ENCODE results near the gene PDXK.

The PDXK gene

DNA sequence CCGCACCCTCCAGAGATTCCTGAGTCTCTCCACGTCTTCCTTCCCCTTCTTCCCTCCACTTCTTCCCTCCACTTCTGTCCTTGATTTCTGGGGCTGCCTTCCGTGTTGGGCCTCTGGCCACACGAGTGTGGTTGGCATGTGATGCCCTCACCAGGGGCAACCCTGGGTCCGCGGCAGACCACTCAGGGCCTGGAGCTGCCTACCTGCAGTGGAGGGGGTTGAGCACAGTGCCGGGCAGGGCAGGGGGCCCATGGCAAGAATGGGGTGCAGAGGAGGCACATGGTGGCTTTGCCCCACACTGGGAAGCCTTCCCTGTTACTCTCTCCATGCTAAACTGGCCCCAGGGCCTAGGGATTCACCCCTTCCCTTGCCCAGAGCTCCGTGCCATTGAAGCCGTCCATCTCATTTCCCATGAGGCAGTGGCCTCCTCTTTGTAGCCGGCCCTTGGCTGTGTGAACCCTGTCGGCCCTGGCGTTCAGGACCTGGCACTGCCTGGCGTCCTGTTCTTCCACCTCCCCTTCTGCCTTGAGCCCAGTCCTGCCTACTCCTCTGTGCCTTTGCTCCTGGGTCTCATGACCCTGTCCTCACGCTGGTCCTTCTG lies 83.9 kb downstream of the PDXK start:
- H2AFZ ChIP-seq (ENCODE audit: low read length) = no peak overlapping the region
- no peaks in the 10 kb centered on the region for H3K9me2 ChIP-seq (ENCODE audit: low read depth, low read length)
- no peak overlapping the region for H3K4me2 ChIP-seq (ENCODE audit: low read length)
- no peak overlapping the region for H3K27ac ChIP-seq (ENCODE audit: low read depth, low read length, poor library complexity, severe bottlenecking)
- 0 out of 2 replicates have a peak, but pooled peaks cover 3% of the 10 kb centered on the region for H3F3A ChIP-seq (ENCODE audit: insufficient read depth, low read length)
- H3K36me3 ChIP-seq (ENCODE audit: insufficient read depth, low read length) = peaks cover 80% of the 10 kb centered on the region
- H3K4me3 ChIP-seq (ENCODE audit: low read depth, low read length, poor library complexity, severe bottlenecking) = no peak overlapping the region
- no peaks in the 10 kb centered on the region for H4K20me1 ChIP-seq (ENCODE audit: insufficient read depth, low read length)
- H3K4me1 ChIP-seq (ENCODE audit: insufficient read depth, low read length, severe bottlenecking) = peaks cover 42% of the 10 kb centered on the region
- TF ChIP-seq EZH2 (IDR thresholded peaks at IDR 0.05; ENCODE audit: borderline replicate concordance, low read length) = no peak
- TF ChIP-seq, protein P1, sequence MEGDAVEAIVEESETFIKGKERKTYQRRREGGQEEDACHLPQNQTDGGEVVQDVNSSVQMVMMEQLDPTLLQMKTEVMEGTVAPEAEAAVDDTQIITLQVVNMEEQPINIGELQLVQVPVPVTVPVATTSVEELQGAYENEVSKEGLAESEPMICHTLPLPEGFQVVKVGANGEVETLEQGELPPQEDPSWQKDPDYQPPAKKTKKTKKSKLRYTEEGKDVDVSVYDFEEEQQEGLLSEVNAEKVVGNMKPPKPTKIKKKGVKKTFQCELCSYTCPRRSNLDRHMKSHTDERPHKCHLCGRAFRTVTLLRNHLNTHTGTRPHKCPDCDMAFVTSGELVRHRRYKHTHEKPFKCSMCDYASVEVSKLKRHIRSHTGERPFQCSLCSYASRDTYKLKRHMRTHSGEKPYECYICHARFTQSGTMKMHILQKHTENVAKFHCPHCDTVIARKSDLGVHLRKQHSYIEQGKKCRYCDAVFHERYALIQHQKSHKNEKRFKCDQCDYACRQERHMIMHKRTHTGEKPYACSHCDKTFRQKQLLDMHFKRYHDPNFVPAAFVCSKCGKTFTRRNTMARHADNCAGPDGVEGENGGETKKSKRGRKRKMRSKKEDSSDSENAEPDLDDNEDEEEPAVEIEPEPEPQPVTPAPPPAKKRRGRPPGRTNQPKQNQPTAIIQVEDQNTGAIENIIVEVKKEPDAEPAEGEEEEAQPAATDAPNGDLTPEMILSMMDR (IDR thresholded peaks at IDR 0.05; ENCODE audit: low read length) = no peak
- no peaks in the 10 kb centered on the region for H3K79me2 ChIP-seq (ENCODE audit: insufficient read depth, low read length)
- no peak overlapping the region for H3K9ac ChIP-seq (ENCODE audit: low read length)
- no peaks in the 10 kb centered on the region for H3K9me3 ChIP-seq (ENCODE audit: low read length)
- no peaks in the 10 kb centered on the region for H3K27me3 ChIP-seq (ENCODE audit: insufficient read depth, low read length)

DNA sequence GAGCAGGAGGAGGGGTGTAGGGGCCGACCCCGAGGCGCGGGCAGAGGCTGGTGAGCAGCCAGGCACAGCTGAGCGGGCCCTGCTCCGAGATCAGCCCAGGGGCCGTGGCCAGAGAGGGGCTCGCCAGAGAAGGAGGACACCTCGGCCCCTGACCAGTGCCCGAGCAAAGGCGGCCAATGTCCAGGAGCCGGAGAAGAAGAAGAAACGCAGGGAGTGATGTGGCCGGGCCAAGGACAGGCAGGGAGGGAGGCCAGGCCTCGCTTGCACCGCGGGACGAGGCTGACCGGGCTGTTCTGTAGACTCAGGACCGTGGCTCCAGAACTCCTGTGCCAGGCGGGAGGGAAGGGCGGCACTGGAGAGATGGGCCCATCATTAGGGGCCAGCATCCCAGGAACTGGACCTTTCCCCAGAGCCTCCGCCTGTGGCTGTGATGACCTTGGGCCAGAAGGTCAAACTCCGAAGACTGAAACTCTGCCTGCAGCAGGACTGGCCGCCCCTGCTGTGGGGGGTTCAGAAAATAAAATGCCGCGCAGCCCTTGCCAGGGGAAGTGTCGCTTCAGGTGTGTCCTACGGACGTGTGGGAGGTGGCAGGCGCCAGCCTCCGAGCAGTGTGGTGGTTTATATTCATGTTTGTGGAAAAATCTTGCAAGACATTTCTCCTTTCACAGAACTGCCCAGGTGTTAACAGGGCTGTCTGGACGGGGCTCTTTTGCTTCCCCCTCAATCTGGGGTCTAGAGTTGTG lies 84.8 kb downstream of the PDXK start:
- Histone ChIP-seq H3K4me3 (ENCODE audit: low read depth, low read length, poor library complexity, severe bottlenecking) (no peak overlapping the region), H4K20me1 (ENCODE audit: insufficient read depth, low read length) (no peaks in the 10 kb centered on the region), H3K9ac (ENCODE audit: low read length) (no peak overlapping the region), H3K27ac (ENCODE audit: low read depth, low read length, poor library complexity, severe bottlenecking) (peak overlapping the region; percentile 99), H3K9me2 (ENCODE audit: low read depth, low read length) (no peaks in the 10 kb centered on the region), H3F3A (ENCODE audit: insufficient read depth, low read length) (0 out of 2 replicates have a peak, but pooled peaks cover 3% of the 10 kb centered on the region), H2AFZ (ENCODE audit: low read length) (no peak overlapping the region), H3K36me3 (ENCODE audit: insufficient read depth, low read length) (peaks cover 71% of the 10 kb centered on the region), H3K27me3 (ENCODE audit: insufficient read depth, low read length) (no peaks in the 10 kb centered on the region), H3K79me2 (ENCODE audit: insufficient read depth, low read length) (no peaks in the 10 kb centered on the region), H3K9me3 (ENCODE audit: low read length) (no peaks in the 10 kb centered on the region), H3K4me2 (ENCODE audit: low read length) (no peak overlapping the region), H3K4me1 (ENCODE audit: insufficient read depth, low read length, severe bottlenecking) (peaks cover 51% of the 10 kb centered on the region)
- TF ChIP-seq, protein P1 (IDR thresholded peaks at IDR 0.05; ENCODE audit: low read length) = no peak
- TF ChIP-seq EZH2 (IDR thresholded peaks at IDR 0.05; ENCODE audit: borderline replicate concordance, low read length) = no peak

DNA sequence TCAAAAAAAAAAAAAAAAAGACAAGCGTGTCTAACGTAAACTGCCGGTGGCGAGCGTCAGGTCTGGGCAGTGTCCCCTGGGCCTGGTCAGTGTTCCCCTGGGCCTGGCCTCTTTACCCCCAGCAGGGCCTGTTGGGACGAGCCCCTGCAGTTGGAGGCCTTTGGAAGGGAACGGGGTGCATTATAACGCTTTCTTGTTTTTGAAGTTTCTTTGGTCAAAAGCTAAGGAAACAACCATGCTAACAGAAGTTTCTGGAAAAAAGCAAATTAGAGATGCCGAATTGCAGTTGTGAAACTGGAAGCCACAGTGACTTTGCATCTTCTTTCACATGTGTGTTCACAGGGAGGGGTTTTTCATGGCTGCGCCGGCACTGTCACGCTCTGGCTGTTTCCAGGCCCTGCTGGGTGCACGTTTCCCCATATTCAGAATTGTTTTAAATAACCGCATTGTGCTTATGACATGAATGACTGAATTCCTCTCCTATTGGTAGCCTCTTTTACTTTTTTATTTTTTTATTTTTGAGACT lies 86.4 kb downstream of the PDXK start:
- Histone ChIP-seq H3K9me2 (ENCODE audit: low read depth, low read length) (no peaks in the 10 kb centered on the region), H3K4me1 (ENCODE audit: insufficient read depth, low read length, severe bottlenecking) (peaks cover 67% of the 10 kb centered on the region), H3K9me3 (ENCODE audit: low read length) (no peaks in the 10 kb centered on the region), H3K36me3 (ENCODE audit: insufficient read depth, low read length) (peaks cover 55% of the 10 kb centered on the region), H3K79me2 (ENCODE audit: insufficient read depth, low read length) (no peaks in the 10 kb centered on the region), H3K9ac (ENCODE audit: low read length) (peak overlapping the region; percentile 89), H4K20me1 (ENCODE audit: insufficient read depth, low read length) (no peaks in the 10 kb centered on the region), H2AFZ (ENCODE audit: low read length) (no peak overlapping the region), H3K27ac (ENCODE audit: low read depth, low read length, poor library complexity, severe bottlenecking) (peak overlapping the region; percentile 99), H3K27me3 (ENCODE audit: insufficient read depth, low read length) (no peaks in the 10 kb centered on the region), H3K4me2 (ENCODE audit: low read length) (peak overlapping the region; percentile 88), H3F3A (ENCODE audit: insufficient read depth, low read length) (no peaks in the 10 kb centered on the region), H3K4me3 (ENCODE audit: low read depth, low read length, poor library complexity, severe bottlenecking) (peak overlapping the region; percentile 66)
- no peak for TF ChIP-seq EZH2 (IDR thresholded peaks at IDR 0.05; ENCODE audit: borderline replicate concordance, low read length)
- TF ChIP-seq, protein P1 (IDR thresholded peaks at IDR 0.05; ENCODE audit: low read length) = no peak
